ENCODE measurements around the gene SLC35F4. TPM values are rescaled to one million over a fixed set of nuclear protein-coding genes. Genes with fewer than 3 reads are reported as not detected.

SLC35F4 gene
- total RNA-seq, 1 experiment from 2014 or later, result not detected

- ChIA-PET CTCF (no interaction called here), POLR2A (ENCODE audit: low non-redundant PET) (no interaction called here)
- intact Hi-C loops (cut with micrococcal nuclease; ENCODE audit: unreplicated experiment), result no loop called here
- no peaks in the 10 kb centered on the region for H3K4me1 ChIP-seq (ENCODE audit: insufficient read depth, low read length, poor library complexity, severe bottlenecking)
- H3K36me3 ChIP-seq (ENCODE audit: insufficient read depth, low read length, poor library complexity, severe bottlenecking), result no peaks in the 10 kb centered on the region
- no peak overlapping the region for H3K27ac ChIP-seq (ENCODE audit: low read depth, low read length, poor library complexity, severe bottlenecking)
- TF ChIP-seq CTCF (conservative IDR thresholded peaks at IDR 0.05; ENCODE audit: low read depth, low read length), result no peak
- DNase-seq (ENCODE audit: low spot score), result no peak
- BruUV-seq (replicated peaks), result no TSS peak
- no peak overlapping the region for H3K4me3 ChIP-seq (ENCODE audit: low read depth, low read length, poor library complexity, severe bottlenecking)
- H3K9me3 ChIP-seq (ENCODE audit: low read depth, low read length, poor library complexity, severe bottlenecking), result no peaks in the 10 kb centered on the region
- H3K27me3 ChIP-seq (replicated peaks; ENCODE audit: insufficient read depth, low read depth, low read length, poor library complexity), result no peaks in the 10 kb centered on the region
These were observed 228.0 kb downstream of the SLC35F4 start for GRCh38 chr14:57637901-57638300.

- Histone ChIP-seq H3K27me3 (replicated peaks; ENCODE audit: insufficient read depth, low read depth, low read length, poor library complexity) (no peaks in the 10 kb centered on the region), H3K27ac (ENCODE audit: low read depth, low read length, poor library complexity, severe bottlenecking) (no peak overlapping the region), H3K4me1 (ENCODE audit: insufficient read depth, low read length, poor library complexity, severe bottlenecking) (no peaks in the 10 kb centered on the region), H3K9me3 (ENCODE audit: low read depth, low read length, poor library complexity, severe bottlenecking) (no peaks in the 10 kb centered on the region), H3K36me3 (ENCODE audit: insufficient read depth, low read length, poor library complexity, severe bottlenecking) (no peaks in the 10 kb centered on the region), H3K4me3 (ENCODE audit: low read depth, low read length, poor library complexity, severe bottlenecking) (no peak overlapping the region)
- TF ChIP-seq CTCF (conservative IDR thresholded peaks at IDR 0.05; ENCODE audit: low read depth, low read length) (no peak), EZH2 (IDR thresholded peaks at IDR 0.05; ENCODE audit: borderline replicate concordance, low read depth, low read length, poor library complexity, severe bottlenecking) (no peak)
- no peak for DNase-seq (ENCODE audit: low spot score)
- CTCF ChIA-PET, result no interaction called here
- intact Hi-C loops (cut with micrococcal nuclease; ENCODE audit: unreplicated experiment), result no loop called here
- no TSS peak for BruUV-seq (replicated peaks)
- POLR2A ChIA-PET (ENCODE audit: low non-redundant PET), result no interaction called here
These were observed 231.6 kb downstream of the SLC35F4 start for GRCh38 chr14:57634335-57634734.

- Histone ChIP-seq H3K9me3 (ENCODE audit: low read depth, low read length, poor library complexity, severe bottlenecking) (no peaks in the 10 kb centered on the region), H3K36me3 (ENCODE audit: insufficient read depth, low read length, poor library complexity, severe bottlenecking) (no peaks in the 10 kb centered on the region), H3K27me3 (replicated peaks; ENCODE audit: insufficient read depth, low read depth, low read length, poor library complexity) (no peaks in the 10 kb centered on the region), H3K4me1 (ENCODE audit: insufficient read depth, low read length, poor library complexity, severe bottlenecking) (no peaks in the 10 kb centered on the region), H3K4me3 (ENCODE audit: low read depth, low read length, poor library complexity, severe bottlenecking) (no peak overlapping the region), H3K27ac (ENCODE audit: low read depth, low read length, poor library complexity, severe bottlenecking) (no peak overlapping the region)
- no TSS peak for BruUV-seq (replicated peaks)
- POLR2A ChIA-PET (ENCODE audit: low non-redundant PET), result no interaction called here
- no peak for DNase-seq (ENCODE audit: low spot score)
- intact Hi-C loops (cut with micrococcal nuclease; ENCODE audit: unreplicated experiment), result no loop called here
- CTCF ChIA-PET, result no interaction called here
- no peak for TF ChIP-seq CTCF (conservative IDR thresholded peaks at IDR 0.05; ENCODE audit: low read depth, low read length)
- no peak for TF ChIP-seq EZH2 (IDR thresholded peaks at IDR 0.05; ENCODE audit: borderline replicate concordance, low read depth, low read length, poor library complexity, severe bottlenecking)
These were observed 233.2 kb downstream of the SLC35F4 start for GRCh38 chr14:57632649-57633048.
